HUES6 (cell line): ENCODE data around the gene FAM222B.

Experiments used
- H3K27ac ChIP-seq: 2 replicates; pipeline ENCODE4 v1.7.0; 2013; ENCODE audit warnings: low read depth, mild to moderate bottlenecking, low read length, inconsistent platforms
- H3K27me3 ChIP-seq: 2 replicates; pipeline ENCODE4 v1.6.1; 2013; ENCODE audit warnings: low read length; ENCODE audit not compliant: control insufficient read depth, insufficient read depth
- H3K36me3 ChIP-seq: 2 replicates; pipeline ENCODE4 v1.6.1; 2013; ENCODE audit warnings: low read length; ENCODE audit not compliant: control insufficient read depth, insufficient read depth
- H3K4me1 ChIP-seq: 2 replicates; pipeline ENCODE4 v1.6.1; 2013; ENCODE audit warnings: low read length; ENCODE audit not compliant: control insufficient read depth, insufficient read depth
- H3K4me3 ChIP-seq: 2 replicates; pipeline ENCODE4 v1.5.1; 2013; ENCODE audit warnings: low read depth, low read length
- H3K9ac ChIP-seq: one replicate; pipeline ENCODE4 v1.6.1; 2013; ENCODE audit warnings: mild to moderate bottlenecking, low read length
- H3K9me3 ChIP-seq: 2 replicates; pipeline ENCODE4 v1.6.1; 2013; ENCODE audit warnings: low read depth, low read length; ENCODE audit not compliant: control insufficient read depth, insufficient read depth

Gene FAM222B

GRCh38 chr17:28763804-28764266 lies 78.8 kb downstream of the FAM222B start:
- H3K27me3 ChIP-seq, result no peaks in the 10 kb centered on the region
- H3K9me3 ChIP-seq, result no peaks in the 10 kb centered on the region
- peaks cover 46% of the 10 kb centered on the region for H3K36me3 ChIP-seq
- no peak overlapping the region for H3K9ac ChIP-seq
- no peak overlapping the region for H3K27ac ChIP-seq
- H3K4me1 ChIP-seq, result peaks cover 36% of the 10 kb centered on the region
- H3K4me3 ChIP-seq, result no peak overlapping the region

GRCh38 chr17:28763137-28763799 lies 79.3 kb downstream of the FAM222B start:
- Histone ChIP-seq H3K36me3 (peaks cover 51% of the 10 kb centered on the region), H3K9me3 (no peaks in the 10 kb centered on the region), H3K4me3 (no peak overlapping the region), H3K9ac (no peak overlapping the region), H3K27me3 (no peaks in the 10 kb centered on the region), H3K4me1 (peaks cover 36% of the 10 kb centered on the region), H3K27ac (no peak overlapping the region)

- H3K27me3 ChIP-seq, result no peaks in the 10 kb centered on the region
- no peaks in the 10 kb centered on the region for H3K9me3 ChIP-seq
- peak overlapping the region; percentile 37 for H3K4me3 ChIP-seq
- peaks cover 36% of the 10 kb centered on the region for H3K4me1 ChIP-seq
- peaks cover 52% of the 10 kb centered on the region for H3K36me3 ChIP-seq
- peak overlapping the region; percentile 59 for H3K9ac ChIP-seq
- peak overlapping the region; percentile 94 for H3K27ac ChIP-seq
These were observed 81.7 kb downstream of the FAM222B start for GRCh38 chr17:28760601-28761562.

GRCh38 chr17:28759256-28759865 lies 83.2 kb downstream of the FAM222B start:
- H3K27me3 ChIP-seq, result no peaks in the 10 kb centered on the region
- H3K9ac ChIP-seq, result peak overlapping the region; percentile 41
- H3K36me3 ChIP-seq, result peaks cover 39% of the 10 kb centered on the region
- H3K4me1 ChIP-seq, result peaks cover 36% of the 10 kb centered on the region
- no peaks in the 10 kb centered on the region for H3K9me3 ChIP-seq
- H3K27ac ChIP-seq, result no peak overlapping the region; the same call in 1 of the 2 replicates
- H3K4me3 ChIP-seq, result no peak overlapping the region

GRCh38 chr17:28758411-28759121 lies 84.0 kb downstream of the FAM222B start:
- Histone ChIP-seq H3K27me3 (no peaks in the 10 kb centered on the region), H3K4me1 (peaks cover 36% of the 10 kb centered on the region), H3K9ac (no peak overlapping the region), H3K9me3 (no peaks in the 10 kb centered on the region), H3K4me3 (no peak overlapping the region), H3K36me3 (peaks cover 39% of the 10 kb centered on the region), H3K27ac (no peak overlapping the region)

- Histone ChIP-seq H3K9ac (no peak overlapping the region), H3K27ac (no peak overlapping the region), H3K36me3 (peaks cover 43% of the 10 kb centered on the region), H3K4me1 (peaks cover 18% of the 10 kb centered on the region), H3K9me3 (no peaks in the 10 kb centered on the region), H3K27me3 (no peaks in the 10 kb centered on the region), H3K4me3 (no peak overlapping the region)
These were observed 86.4 kb downstream of the FAM222B start for GRCh38 chr17:28756049-28756804.

GRCh38 chr17:28755486-28755885 lies 87.1 kb downstream of the FAM222B start:
- H3K4me3 ChIP-seq, result no peak overlapping the region
- no peak overlapping the region for H3K9ac ChIP-seq
- peaks cover 12% of the 10 kb centered on the region for H3K4me1 ChIP-seq
- no peak overlapping the region for H3K27ac ChIP-seq
- H3K9me3 ChIP-seq, result no peaks in the 10 kb centered on the region
- H3K36me3 ChIP-seq, result peaks cover 51% of the 10 kb centered on the region
- H3K27me3 ChIP-seq, result no peaks in the 10 kb centered on the region

GRCh38 chr17:28751600-28752366 lies 90.8 kb downstream of the FAM222B start:
- H3K9ac ChIP-seq, result no peak overlapping the region
- peaks cover 14% of the 10 kb centered on the region for H3K4me1 ChIP-seq
- H3K9me3 ChIP-seq, result no peaks in the 10 kb centered on the region
- no peaks in the 10 kb centered on the region for H3K27me3 ChIP-seq
- no peak overlapping the region for H3K27ac ChIP-seq
- H3K4me3 ChIP-seq, result no peak overlapping the region
- H3K36me3 ChIP-seq, result peaks cover 54% of the 10 kb centered on the region

- no peak overlapping the region for H3K27ac ChIP-seq
- H3K9me3 ChIP-seq, result no peaks in the 10 kb centered on the region
- peak overlapping the region; percentile 12 for H3K9ac ChIP-seq
- H3K4me1 ChIP-seq, result peaks cover 27% of the 10 kb centered on the region
- peaks cover 66% of the 10 kb centered on the region for H3K36me3 ChIP-seq
- no peaks in the 10 kb centered on the region for H3K27me3 ChIP-seq
- no peak overlapping the region for H3K4me3 ChIP-seq
These were observed 92.2 kb downstream of the FAM222B start for GRCh38 chr17:28750178-28751047.
